Esophagus mucosa (tissue), 1 donor: ENCODE measurements around the gene SLC25A34. TPM values are rescaled to one million over a fixed set of nuclear protein-coding genes. Genes with fewer than 3 reads are reported as not detected.

Source experiments
- ATAC-seq: fragments of 200-7000 bp; cut with Tn5 transposase; one replicate; pipeline ENCODE4 v1.9.1; 2020
- total RNA-seq: library from RNA; stranded (reverse); gene quantifications from one replicate; pipeline ENCODE4 v1.2.4, GENCODE V29; 2023
- donor health status: DM: yes; HTN: yes; CAD: no.

The SLC25A34 gene
- total RNA-seq, 1 donor from 2014 or later = 0.68 TPM

DNA sequence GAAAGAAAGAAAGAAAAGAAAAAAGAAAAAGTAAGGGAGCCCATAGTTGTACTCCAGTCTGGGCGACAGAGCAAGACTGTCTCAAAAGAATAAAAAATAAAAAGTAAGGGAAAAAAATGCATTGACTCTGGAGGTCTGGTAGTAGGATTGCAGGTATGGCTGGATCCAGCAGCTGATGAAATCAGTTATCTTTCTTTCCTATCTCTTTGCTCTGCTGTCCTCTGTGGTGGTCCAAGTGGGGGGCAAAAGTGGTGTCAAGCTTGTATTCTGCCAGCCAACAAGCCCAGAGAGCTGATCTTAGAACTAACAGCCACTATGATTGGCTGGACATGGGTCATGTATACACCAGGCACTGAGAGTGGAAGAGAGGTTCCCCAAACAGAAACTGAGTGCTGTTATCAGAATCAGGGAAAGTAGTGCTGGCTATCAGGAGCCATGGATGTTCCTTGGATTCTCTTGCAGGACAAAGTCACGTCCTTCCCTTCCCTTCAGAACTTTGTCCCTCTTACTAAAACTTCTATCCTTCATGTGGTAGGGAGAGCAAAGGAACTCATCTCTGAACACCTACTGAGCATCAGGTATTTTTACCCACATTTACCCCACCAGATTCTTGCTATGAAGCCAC is 19.1 kb downstream of the SLC25A34 start:
- ATAC-seq = no peak

GRCh38 chr1:15755646-15756040 is 19.6 kb downstream of the SLC25A34 start:
- peak; percentile 16 for ATAC-seq

DNA sequence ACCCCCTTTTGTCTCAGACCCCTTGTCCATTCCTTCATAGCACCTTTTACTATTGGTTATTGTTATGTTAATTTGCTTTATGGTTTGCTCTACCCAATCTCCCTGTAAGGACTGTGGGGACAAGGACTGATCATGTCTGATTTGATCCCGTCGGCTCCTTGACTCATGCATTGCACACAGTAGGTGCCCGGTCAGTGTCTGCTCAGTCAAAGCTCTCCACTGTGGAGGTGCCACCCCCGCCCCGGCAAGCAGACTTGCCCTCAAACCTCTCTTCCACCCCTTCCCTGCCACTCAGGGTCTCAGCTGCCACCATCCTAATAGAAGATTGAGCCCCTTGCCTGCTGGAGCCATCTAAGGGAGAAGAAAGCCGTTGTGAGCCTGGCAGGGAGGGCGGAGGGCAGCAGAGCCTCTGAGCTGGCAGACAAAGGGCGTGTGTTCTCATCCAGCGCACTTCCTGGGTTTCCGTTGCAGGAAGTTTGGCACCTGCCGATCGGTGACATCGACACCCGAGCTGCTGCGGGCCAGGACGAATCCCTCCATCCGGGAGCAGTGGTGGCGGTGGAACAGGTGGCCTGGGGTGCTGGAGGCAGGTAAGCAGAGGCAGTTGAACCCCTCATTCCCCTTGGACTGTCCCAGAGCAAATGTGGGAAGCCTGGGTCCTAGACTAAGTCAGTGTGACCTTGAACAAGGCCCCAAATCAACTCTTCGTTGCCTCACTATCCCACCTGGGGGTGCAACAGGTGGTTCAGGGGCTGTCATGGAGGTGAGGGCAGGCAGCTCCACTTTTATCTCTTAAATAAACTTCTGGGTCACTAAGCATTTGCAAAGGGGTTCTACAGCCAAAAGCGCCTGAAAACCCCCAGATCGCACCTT is 20.3 kb downstream of the SLC25A34 start:
- ATAC-seq = peak; percentile 62

DNA sequence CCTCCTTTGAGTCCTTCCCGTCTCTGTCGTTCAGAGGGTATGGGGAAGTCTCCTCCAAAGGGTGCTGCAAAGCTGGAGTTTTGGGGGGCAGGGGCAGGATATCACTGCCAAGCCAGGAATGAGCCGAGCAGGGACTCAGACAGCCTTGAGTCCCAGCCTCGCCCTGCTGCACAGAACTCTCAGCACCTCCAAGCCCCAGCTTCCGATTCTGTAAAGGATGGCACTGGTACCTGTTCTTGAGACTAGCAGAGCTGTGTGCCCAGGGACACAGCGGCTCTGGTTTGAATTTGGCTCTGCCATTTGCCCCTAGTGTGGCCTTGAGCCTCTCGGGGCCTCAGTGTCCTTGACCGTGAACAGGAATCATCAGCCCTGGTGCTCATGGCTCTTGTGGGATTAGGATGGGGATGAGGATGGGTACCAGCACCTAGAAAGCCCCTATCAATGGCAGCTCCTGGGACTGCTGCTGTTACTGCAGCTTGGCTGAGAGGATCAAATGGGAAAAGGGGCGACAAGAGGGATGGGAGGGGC is 21.0 kb downstream of the SLC25A34 start:
- no peak for ATAC-seq

DNA sequence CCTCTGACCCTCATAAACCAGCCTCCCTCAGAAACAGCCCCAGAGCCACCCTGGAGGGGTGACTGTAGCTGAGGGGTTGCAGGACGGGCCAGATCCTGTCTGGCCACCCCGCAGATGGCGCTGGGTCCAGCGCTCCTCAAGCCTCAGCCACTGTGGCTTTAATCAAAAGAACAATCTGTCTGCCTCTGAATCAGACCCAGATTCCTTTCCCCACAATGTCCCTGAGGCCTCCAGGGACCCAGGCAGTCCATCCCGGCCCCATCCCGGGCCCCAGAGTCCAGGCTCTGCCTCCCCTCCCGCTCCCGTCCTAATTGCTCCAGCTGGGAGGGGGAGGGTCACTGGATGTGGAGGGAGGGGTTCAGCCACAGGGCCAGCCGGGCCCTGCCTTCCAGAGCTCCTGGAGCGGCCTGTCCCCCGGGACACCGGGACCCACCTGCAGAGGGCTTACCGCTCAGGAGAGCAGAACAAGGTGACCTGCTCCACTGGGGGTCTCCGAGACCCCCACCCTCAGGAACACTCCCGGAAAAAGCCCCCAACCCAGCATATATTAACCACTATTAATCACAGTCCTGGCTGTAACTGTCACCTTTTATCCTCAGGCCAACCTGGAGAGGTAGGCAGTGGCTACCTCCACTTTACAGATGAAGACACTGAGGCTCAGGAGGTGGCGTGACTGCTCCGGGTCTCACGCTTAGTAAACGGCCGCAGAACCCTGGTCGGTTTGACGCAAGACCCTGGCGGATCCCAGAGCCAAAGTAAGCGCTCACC is 21.7 kb downstream of the SLC25A34 start:
- ATAC-seq = peak; percentile 2

GRCh38 chr1:15758343-15758931 is 22.4 kb downstream of the SLC25A34 start, which contains the start of gene FBLIM1:
TSS of gene FBLIM1 (plus strand) at chr1:15758795. CDS start at chr1:15764984, 6,189 bp downstream.
- peak; percentile 20 for ATAC-seq

DNA sequence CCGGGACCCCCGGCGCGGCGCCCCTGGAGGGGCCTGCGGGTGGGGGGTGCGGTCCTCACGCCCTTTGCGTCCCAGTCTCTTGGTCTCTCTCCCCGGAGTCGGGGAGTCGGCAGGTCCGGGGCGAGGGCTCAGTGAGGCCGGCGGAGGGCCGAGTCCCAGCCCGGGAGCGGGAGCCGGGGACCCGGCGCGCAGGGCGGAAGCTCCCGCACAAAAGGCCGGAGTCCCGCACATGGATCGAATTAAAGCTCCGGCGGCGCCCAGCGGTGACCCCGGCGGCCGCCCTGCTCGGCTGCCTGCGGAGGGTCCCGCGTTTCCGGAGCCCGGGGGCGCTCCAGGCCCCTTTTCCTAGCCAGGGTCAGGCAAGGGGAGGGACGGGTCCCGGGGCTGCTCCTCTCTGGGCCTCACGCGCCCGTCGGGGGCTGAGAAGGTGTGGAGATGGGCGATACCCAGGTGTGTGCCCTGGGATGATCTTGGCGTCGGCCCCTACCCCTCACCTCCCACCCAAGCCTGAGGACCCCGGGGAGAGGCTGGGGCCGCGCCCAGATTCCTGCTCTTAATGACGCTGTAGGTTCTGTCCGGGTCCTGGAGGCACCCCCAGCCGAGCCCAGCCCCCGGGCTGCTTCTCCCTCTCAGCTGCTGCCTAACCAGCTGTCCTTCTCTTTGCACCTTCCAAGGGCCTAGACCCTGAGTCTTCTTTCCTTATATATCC is 23.0 kb downstream of the SLC25A34 start:
- peak; percentile 21 for ATAC-seq

DNA sequence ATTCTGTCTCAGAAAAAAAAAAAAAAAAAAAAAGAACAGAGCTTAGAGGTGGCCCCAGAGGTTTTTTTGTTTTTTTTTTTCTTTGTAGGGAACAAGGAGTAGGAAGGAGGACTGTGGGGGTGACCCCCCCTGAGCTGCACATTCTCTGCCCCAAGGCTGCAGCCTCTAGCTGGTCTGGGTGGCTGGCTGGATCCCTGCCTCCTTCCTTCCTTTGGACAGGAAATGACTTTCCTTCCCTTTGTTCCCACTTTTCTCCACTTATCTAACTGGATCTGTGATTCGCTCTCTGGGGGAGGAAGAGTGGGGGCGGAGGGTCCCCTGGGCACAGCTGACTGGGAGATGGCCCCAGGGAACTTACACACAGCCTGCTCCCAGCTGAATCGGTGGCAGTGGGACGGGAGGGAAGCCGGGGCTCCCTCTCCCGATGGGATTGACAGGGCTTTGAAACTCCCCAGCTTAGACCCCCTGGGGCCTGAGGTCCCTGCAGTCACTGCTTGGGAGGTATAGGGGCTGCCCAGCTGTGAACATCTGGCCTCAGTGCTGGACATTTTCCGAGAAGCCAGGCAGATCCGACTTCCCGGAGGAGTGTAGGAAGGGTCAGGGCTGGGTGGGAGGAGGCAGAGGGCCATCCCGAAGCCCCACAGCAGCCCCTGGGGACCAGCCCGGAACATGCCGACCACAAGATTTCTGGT is 24.6 kb downstream of the SLC25A34 start:
- ATAC-seq = no peak

GRCh38 chr1:15761366-15762128 is 25.5 kb downstream of the SLC25A34 start:
- ATAC-seq = no peak

- ATAC-seq = no peak
Measured at GRCh38 chr1:15762546-15762945, 26.5 kb downstream of the SLC25A34 start.

DNA sequence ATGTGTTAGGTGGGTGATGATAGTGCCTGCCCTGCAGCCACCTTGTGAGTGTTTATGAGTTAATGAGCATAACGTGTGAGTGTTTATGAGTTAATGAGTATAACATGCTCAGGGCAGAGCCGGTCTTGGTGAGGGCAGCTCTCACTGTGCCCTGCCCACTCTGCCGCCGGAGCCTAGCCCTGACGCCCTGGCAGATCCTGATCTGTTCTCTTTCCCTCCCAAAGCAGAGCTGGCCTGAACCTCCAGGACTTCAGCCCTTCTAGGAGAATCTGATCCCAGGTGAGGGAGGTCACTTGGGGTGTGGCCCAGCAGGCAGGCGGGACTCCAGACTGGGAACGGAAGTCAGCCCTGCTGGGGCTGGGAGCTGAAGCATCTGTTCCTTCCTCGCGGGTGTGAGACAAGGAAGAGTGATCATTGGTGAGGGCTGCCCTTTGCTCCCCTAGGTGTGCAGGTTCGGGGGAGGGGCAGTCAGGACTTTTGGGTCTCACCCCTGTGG is 28.3 kb downstream of the SLC25A34 start:
- ATAC-seq = peak; percentile 59

DNA sequence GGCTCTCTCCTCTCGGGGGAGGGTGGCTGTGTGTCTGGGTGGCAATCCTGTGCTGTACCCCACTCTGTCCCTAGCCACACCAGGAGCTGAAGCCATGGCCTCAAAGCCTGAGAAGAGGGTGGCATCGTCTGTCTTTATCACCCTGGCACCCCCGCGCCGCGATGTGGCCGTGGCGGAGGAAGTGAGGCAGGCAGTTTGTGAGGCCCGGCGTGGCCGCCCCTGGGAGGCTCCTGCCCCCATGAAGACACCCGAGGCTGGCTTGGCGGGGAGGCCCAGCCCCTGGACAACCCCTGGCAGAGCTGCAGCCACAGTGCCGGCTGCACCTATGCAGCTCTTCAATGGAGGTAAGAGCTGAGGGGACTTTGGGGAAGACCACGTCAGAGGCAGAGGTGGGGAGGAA is 28.8 kb downstream of the SLC25A34 start:
- ATAC-seq = no peak

DNA sequence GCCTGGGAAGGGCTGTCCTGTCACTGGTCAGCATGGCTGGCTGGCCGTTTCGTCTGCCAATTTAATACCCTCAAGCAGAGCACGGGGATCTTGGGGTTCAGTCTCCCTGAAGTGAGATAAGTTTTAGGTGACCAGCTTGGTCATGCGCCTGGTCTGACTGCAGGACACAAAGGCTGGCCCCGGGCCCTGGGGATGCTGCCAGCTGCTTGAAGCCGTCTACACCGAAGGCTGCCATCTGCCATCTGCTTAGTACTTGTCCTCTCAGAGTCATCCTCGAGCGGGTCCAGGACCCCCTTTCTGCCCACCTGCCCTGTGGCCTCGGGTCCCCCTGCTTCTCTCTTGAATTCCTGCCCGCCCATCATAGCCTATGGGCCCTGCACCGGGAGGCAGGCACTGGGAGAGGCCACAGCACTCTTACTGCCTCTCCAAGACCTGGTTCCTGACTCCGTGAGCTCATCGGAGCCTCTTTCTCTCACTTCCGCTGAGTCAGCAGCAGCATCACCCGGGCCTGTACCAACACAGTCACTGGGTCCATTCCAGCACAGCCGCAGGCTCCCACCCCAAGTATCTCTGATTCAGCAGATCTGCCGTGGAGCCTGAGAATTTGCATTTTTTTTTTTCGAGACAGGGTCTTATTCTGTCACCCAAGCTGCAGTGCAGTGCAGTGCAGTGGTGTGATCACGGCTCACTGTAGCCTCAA is 29.6 kb downstream of the SLC25A34 start:
- peak; percentile 91 for ATAC-seq

DNA sequence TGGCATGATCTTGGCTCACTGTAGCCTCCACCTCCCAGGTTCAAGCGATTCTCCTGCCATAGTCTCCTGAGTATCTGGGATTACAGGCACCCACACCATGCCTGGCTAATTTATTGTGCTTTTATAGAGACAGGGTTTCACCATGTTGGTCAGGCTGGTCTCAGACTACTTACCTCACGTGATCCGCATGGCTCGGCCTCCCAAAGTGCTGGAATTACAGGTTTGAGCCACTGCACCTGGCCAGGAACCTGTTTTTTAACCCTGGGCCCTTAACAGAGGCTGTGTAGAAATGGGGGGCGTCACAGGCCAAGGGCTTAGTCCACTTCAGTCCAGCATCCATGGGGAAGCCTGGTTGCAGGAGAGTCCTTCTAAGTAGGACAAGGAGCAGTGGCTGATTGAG is 31.9 kb downstream of the SLC25A34 start:
- no peak for ATAC-seq

DNA sequence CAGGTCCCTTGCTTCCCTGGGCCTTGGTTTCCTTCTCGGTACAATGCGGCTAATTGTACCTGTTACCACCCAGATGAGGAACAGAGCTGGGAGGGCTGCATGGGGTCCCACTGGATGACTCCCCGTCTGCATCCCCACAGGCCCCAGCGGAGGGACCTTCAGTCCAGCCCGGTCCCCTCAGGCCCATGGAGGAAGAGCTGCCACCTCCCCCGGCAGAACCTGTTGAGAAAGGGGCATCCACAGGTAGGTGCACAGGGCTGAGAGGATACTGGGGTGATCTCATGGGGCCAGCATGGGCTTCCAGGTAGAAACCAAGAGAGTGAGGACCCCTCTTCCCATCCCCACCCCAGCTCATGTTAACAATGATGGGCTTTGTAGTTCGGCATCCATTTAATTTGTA is 32.3 kb downstream of the SLC25A34 start:
- no peak for ATAC-seq

- ATAC-seq = no peak
Measured at GRCh38 chr1:15770313-15770962, 34.4 kb downstream of the SLC25A34 start.

DNA sequence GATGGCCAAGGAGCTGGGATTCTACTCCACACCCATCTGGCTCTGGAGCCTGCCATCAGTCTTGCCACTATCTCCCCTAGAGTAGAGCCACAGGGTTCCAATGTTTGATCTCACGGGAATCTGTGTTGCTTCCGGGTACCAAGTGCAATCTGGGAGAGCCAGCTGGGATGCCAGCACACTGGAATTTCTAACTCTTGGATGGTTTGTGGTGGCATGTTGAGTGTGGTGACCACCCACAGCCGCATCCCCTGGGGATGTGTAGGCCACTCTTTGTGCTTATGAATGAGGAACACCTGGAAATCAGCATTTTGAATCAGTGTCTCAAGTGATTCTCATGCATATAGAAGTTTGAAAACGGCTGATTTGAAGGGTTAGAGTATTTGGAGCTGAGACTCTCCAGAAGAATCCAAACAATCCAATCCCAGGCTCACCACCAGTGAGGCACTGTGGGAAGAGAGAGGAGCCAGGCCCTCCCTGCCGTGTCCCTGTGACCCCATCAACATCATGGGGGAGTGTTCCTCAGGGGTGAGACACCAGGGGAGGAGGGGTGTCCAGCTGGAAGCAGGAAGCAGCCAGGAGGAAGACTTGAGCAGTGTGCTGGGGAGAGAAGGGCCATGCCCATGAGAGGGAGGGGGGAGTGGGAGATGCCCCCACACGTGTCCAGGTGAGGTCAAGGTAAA is 35.9 kb downstream of the SLC25A34 start:
- no peak for ATAC-seq

DNA sequence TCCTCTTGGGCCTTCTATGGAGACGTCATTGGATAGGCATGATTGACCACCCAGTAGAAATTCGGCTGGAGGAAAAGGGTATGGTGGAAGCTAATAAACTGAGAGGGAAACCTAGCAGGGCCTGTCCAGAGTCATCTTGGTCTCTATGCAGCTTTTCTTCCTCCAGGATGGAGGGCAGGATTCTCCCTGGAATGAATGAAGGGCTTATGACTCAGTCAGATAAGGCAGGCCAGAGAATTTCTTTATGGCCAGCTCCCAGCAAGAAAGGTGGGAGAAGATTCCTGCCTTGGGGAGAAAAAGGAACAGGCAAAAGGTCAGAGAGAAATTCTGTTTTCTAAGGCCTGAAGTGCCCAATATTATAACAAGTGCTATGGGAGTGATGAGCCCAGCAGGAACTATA is 39.6 kb downstream of the SLC25A34 start:
- ATAC-seq = no peak
